B cell (primary cell): ENCODE measurements around the gene BAAT. TPM values are rescaled to one million over a fixed set of nuclear protein-coding genes. Genes with fewer than 3 reads are reported as not detected.

Experiments
- ATAC-seq: fragments of 200-7000 bp; cut with Tn5 transposase; one replicate; pipeline ENCODE4 v1.10.0; 2021; ENCODE audit warnings: low read depth, mild to moderate bottlenecking, moderate number of reproducible peaks, moderate library complexity
- CTCF ChIA-PET: fragments of 350-600 bp; sonication (Branson Sonifier 250); formaldehyde crosslinking; loops from one replicate; lab custom pipeline; 2021; ENCODE audit warnings: antibody characterized with exemption, inconsistent platforms; lab: Charles Lee
- POLR2A ChIA-PET: fragments of 350-600 bp; sonication (Branson Sonifier 250); formaldehyde crosslinking; loops from one replicate; lab custom pipeline; 2021; ENCODE audit warnings: antibody characterized with exemption; lab: Charles Lee
- DNase-seq: peaks from one replicate; pipeline ENCODE4 v3.0.0; 2013
- H2AFZ ChIP-seq: 2 replicates; pipeline ENCODE4 v1.6.1; 2012; ENCODE audit warnings: mild to moderate bottlenecking, low read depth, low read length; ENCODE audit not compliant: insufficient read depth, poor library complexity, severe bottlenecking
- H3K27ac ChIP-seq, 2 donors: 1 replicate in 1 of 2; 2 replicates in 1 of 2; pipeline ENCODE4 v1.5.1; 2012 to 2013; ENCODE audit warnings: low read length in 2 of 2, mild to moderate bottlenecking in 2 of 2, moderate library complexity in 1 of 2
- H3K27me3 ChIP-seq, 4 experiments: fragments of 200-600 bp in 1 of 4; sonication (generic) in 1 of 4; replicated peaks in 1 of 4; 1 replicate in 2 of 4; 2 replicates in 2 of 4; pipeline versions ENCODE4 v1.6.1 to v1.7.0; 2013 to 2016; ENCODE audit warnings: low read length in 3 of 4, mild to moderate bottlenecking in 2 of 4, mixed read lengths in 1 of 4, moderate library complexity in 1 of 4; ENCODE audit not compliant: insufficient read depth in 4 of 4, control insufficient read depth in 3 of 4; ENCODE audit errors: control extremely low read depth in 1 of 4
- H3K36me3 ChIP-seq, 2 experiments: replicated peaks in 1 of 2; 1 replicate in 1 of 2; 2 replicates in 1 of 2; pipeline versions ENCODE4 v1.6.1 to v1.7.1; 2013; ENCODE audit warnings: low read length in 1 of 2; ENCODE audit not compliant: insufficient read depth in 2 of 2, control insufficient read depth in 1 of 2; ENCODE audit errors: control extremely low read depth in 1 of 2, extremely low read depth in 1 of 2
- H3K4me1 ChIP-seq, 2 donors: fragments of 200-600 bp in 1 of 2; sonication (generic) in 1 of 2; 1 replicate in 1 of 2; 2 replicates in 1 of 2; pipeline versions ENCODE4 v1.5.1 to v1.6.1; 2013 to 2017; ENCODE audit warnings: low read length in 2 of 2; ENCODE audit not compliant: control insufficient read depth in 2 of 2, insufficient read depth in 2 of 2
- H3K4me2 ChIP-seq: replicated peaks from 2 replicates; pipeline ENCODE3; 2012; ENCODE audit warnings: mild to moderate bottlenecking, low read depth, low read length; ENCODE audit not compliant: poor library complexity, severe bottlenecking
- H3K4me3 ChIP-seq, 5 experiments: fragments of 200-600 bp in 1 of 5; sonication (generic) in 1 of 5; 1 replicate in 3 of 5; 2 replicates in 2 of 5; pipeline versions ENCODE4 v1.5.1 to v1.7.0; 2011 to 2016; ENCODE audit warnings: low read length in 4 of 5, mild to moderate bottlenecking in 4 of 5, low read depth in 2 of 5, control low read depth in 1 of 5, moderate library complexity in 1 of 5; ENCODE audit not compliant: insufficient read depth in 1 of 5; ENCODE audit errors: control extremely low read depth in 1 of 5, extremely low read depth in 1 of 5
- H3K79me2 ChIP-seq: fragments of 200-600 bp; sonication (generic); one replicate; pipeline ENCODE4 v1.6.0; 2016; ENCODE audit warnings: low read length; ENCODE audit not compliant: control insufficient read depth, insufficient read depth
- H3K9ac ChIP-seq: fragments of 200-600 bp; sonication (generic); 2 replicates; pipeline ENCODE4 v1.6.1; 2017; ENCODE audit warnings: mild to moderate bottlenecking, low read length, moderate library complexity
- H3K9me3 ChIP-seq, 3 donors: one replicate each; pipeline versions ENCODE4 v1.6.1 to v1.7.1; 2013; ENCODE audit warnings: low read length in 2 of 3; ENCODE audit not compliant: control insufficient read depth in 2 of 3, insufficient read depth in 1 of 3; ENCODE audit errors: control extremely low read depth in 1 of 3
- H4K20me1 ChIP-seq: 2 replicates; pipeline ENCODE4 v1.6.0; 2012; ENCODE audit warnings: mild to moderate bottlenecking, low read length; ENCODE audit not compliant: insufficient read depth, control insufficient read depth, poor library complexity, severe bottlenecking
- H3K27ac Mint-ChIP-seq: one replicate; pipeline ENCODE4 v1.8.0; 2021; ENCODE audit warnings: mixed read lengths
- H3K27me3 Mint-ChIP-seq: one replicate; pipeline ENCODE4 v1.8.0; 2021; ENCODE audit warnings: mixed read lengths
- H3K4me1 Mint-ChIP-seq: one replicate; pipeline ENCODE4 v1.8.0; 2021; ENCODE audit warnings: mixed read lengths
- H3K4me3 Mint-ChIP-seq: one replicate; pipeline ENCODE4 v1.8.0; 2021; ENCODE audit warnings: mixed read lengths
- H3K9me3 Mint-ChIP-seq: one replicate; pipeline ENCODE4 v1.8.0; 2022; ENCODE audit warnings: mixed read lengths; ENCODE audit not compliant: insufficient read depth
- CTCF ChIP-seq: fragments of 200-600 bp; IDR thresholded peaks from one replicate; pipeline ENCODE4 v1.8.0; 2022; ENCODE audit warnings: antibody characterized with exemption, mild to moderate bottlenecking
- EZH2 ChIP-seq: IDR thresholded peaks from 2 replicates; pipeline ENCODE4 v1.6.1; 2012; ENCODE audit warnings: borderline replicate concordance, low read depth, mild to moderate bottlenecking, moderate library complexity, low read length; ENCODE audit not compliant: insufficient read depth, poor library complexity, severe bottlenecking
- WGBS: methylation state at CpG from one replicate; pipeline ENCODE4 v1.1.5; 2013; ENCODE audit warnings: missing lambda C conversion rate; ENCODE audit not compliant: insufficient coverage; 5-methylcytosine and 5-hydroxymethylcytosine counted together
- intact Hi-C: fragments of 100-400 bp; cut with micrococcal nuclease; formaldehyde crosslinking; loops from one replicate; pipeline ENCODE4 v1.10.0; 2022
- polyA plus RNA-seq: library from polyadenylated mRNA; depleted of rRNA; stranded (reverse); fragments of >200 nt; gene quantifications from 2 replicates; pipeline ENCODE4 v1.2.3, GENCODE V29; 2012
- total RNA-seq, 2 donors: library from RNA; stranded (reverse); fragments of 120-200 nt in 1 of 2; gene quantifications; 1 replicate in 1 of 2; 2 replicates in 1 of 2; pipeline versions ENCODE4 v1.2.3 to v1.2.4, GENCODE V29; 2013 to 2022

Gene BAAT
- total and polyA plus RNA-seq, 2 donors (not counting 1 experiment from before 2014, with no cell fraction given), result 0.07 TPM; not detected in 1

DNA sequence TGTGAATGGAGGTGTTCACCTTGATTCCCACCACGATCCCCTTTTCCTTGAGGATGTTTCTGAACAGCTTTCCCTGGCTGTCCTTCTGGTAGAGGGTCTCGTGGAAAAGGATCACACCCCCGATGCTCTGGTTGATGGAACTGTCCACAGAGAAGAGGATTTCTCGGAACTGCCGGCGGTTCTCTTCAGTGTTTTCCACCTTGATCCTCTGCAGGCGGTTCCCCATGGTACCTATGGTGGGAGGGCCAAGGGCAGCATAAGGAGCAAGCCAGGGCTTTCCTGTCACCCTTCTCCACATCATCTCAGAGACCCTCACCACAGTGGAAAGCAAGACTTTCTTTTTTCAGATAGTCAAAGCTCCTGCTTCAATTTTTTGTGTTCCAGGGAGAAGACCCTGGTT, 44.9 kb upstream of the BAAT start:
- H3K4me3 Mint-ChIP-seq, result no peak overlapping the region
- no peaks in the 10 kb centered on the region for H3K9me3 ChIP-seq
- WGBS, result 85% methylated on average over 2 of the region's 7 CpGs

GRCh38 chr9:101428909-101429308, 44.1 kb upstream of the BAAT start:
- intact Hi-C loops, result no loop called here
- Histone ChIP-seq H4K20me1 (no peaks in the 10 kb centered on the region), H3K9me3 (no peaks in the 10 kb centered on the region), H2AFZ (no peak overlapping the region), H3K4me2 (no peak overlapping the region), H3K79me2 (no peaks in the 10 kb centered on the region), H3K9ac (no peak overlapping the region), H3K4me1 (peaks cover 6 to 9% of the 10 kb centered on the region in 2 donors), H3K27ac (no peak overlapping the region), H3K4me3 (no peak overlapping the region), H3K27me3 (peaks cover 0 to 3% (median 1%) of the 10 kb centered on the region in 4 experiments), H3K36me3 (no peaks in the 10 kb centered on the region)
- no peak overlapping the region for H3K4me3 Mint-ChIP-seq
- no peak for ATAC-seq
- no peak for DNase-seq
- no peaks in the 10 kb centered on the region for H3K27me3 Mint-ChIP-seq
- H3K4me1 Mint-ChIP-seq, result peaks cover 10% of the 10 kb centered on the region
- 81% methylated on average over 2 of the region's 3 CpGs for WGBS
- no peak for TF ChIP-seq EZH2
- no peak for TF ChIP-seq CTCF
- H3K27ac Mint-ChIP-seq, result no peak overlapping the region
- ChIA-PET CTCF (no interaction called here), POLR2A (interaction anchor here (0.7 kb wide), 1 partner anchor 78 kb away, joined by 3 read pairs; no protein-coding TSS in a partner anchor)
- H3K9me3 Mint-ChIP-seq, result no peaks in the 10 kb centered on the region

More for the DNA sequence above, 44.9 kb upstream of the BAAT start:
- Histone ChIP-seq H4K20me1 (no peaks in the 10 kb centered on the region), H3K4me1 (peaks cover 6 to 9% of the 10 kb centered on the region in 2 donors), H3K27ac (no peak overlapping the region), H3K4me3 (no peak overlapping the region), H3K27me3 (peaks cover 0 to 3% (median 1%) of the 10 kb centered on the region in 4 experiments), H3K9ac (no peak overlapping the region), H2AFZ (no peak overlapping the region), H3K79me2 (no peaks in the 10 kb centered on the region), H3K4me2 (no peak overlapping the region), H3K36me3 (no peaks in the 10 kb centered on the region)
- intact Hi-C loops, result no loop called here
- ChIA-PET CTCF (interaction anchor here (0.6 kb wide), 1 partner anchor 181 kb away, joined by 5 read pairs; no protein-coding TSS in a partner anchor), POLR2A (no interaction called here)
- H3K4me1 Mint-ChIP-seq, result peaks cover 10% of the 10 kb centered on the region
- H3K9me3 Mint-ChIP-seq, result no peaks in the 10 kb centered on the region
- ATAC-seq (no peak), DNase-seq (no peak)
- H3K27ac Mint-ChIP-seq, result no peak overlapping the region
- H3K27me3 Mint-ChIP-seq, result no peaks in the 10 kb centered on the region
- TF ChIP-seq EZH2, result no peak
- TF ChIP-seq CTCF, result no peak
